ENCODE data around the gene DISP2.

The DISP2 gene

GRCh38 chr15:40355976-40356585, 1.9 kb upstream of the DISP2 start:
- TF ChIP-seq, protein P1, sequence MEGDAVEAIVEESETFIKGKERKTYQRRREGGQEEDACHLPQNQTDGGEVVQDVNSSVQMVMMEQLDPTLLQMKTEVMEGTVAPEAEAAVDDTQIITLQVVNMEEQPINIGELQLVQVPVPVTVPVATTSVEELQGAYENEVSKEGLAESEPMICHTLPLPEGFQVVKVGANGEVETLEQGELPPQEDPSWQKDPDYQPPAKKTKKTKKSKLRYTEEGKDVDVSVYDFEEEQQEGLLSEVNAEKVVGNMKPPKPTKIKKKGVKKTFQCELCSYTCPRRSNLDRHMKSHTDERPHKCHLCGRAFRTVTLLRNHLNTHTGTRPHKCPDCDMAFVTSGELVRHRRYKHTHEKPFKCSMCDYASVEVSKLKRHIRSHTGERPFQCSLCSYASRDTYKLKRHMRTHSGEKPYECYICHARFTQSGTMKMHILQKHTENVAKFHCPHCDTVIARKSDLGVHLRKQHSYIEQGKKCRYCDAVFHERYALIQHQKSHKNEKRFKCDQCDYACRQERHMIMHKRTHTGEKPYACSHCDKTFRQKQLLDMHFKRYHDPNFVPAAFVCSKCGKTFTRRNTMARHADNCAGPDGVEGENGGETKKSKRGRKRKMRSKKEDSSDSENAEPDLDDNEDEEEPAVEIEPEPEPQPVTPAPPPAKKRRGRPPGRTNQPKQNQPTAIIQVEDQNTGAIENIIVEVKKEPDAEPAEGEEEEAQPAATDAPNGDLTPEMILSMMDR (IDR thresholded peaks at IDR 0.05; ENCODE audit: borderline replicate concordance, insufficient read depth, low read depth, low read length), result no peak
- H3K4me3 ChIP-seq (ENCODE audit: low read depth, low read length), result no peak overlapping the region

GRCh38 chr15:40357246-40357645, 773 bp upstream of the DISP2 start:
- H3K4me3 ChIP-seq (ENCODE audit: low read depth, low read length), result no peak overlapping the region

GRCh38 chr15:40358471-40359353, 693 bp downstream of the DISP2 start:
- TF ChIP-seq, protein P1 (IDR thresholded peaks at IDR 0.05; ENCODE audit: borderline replicate concordance, insufficient read depth, low read depth, low read length), result peak; percentile 25; the same call in 1 of the 2 replicates
- H3K4me3 ChIP-seq (ENCODE audit: low read depth, low read length), result peak overlapping the region; percentile 53

More at GRCh38 chr15:40357246-40357645, 773 bp upstream of the DISP2 start:
- TF ChIP-seq, protein P1 (IDR thresholded peaks at IDR 0.05; ENCODE audit: borderline replicate concordance, insufficient read depth, low read depth, low read length), result no peak

GRCh38 chr15:40360015-40360414, 2.0 kb downstream of the DISP2 start:
- TF ChIP-seq, protein P1 (IDR thresholded peaks at IDR 0.05; ENCODE audit: borderline replicate concordance, insufficient read depth, low read depth, low read length), result no peak
- no peak overlapping the region for H3K4me3 ChIP-seq (ENCODE audit: low read depth, low read length)

DNA sequence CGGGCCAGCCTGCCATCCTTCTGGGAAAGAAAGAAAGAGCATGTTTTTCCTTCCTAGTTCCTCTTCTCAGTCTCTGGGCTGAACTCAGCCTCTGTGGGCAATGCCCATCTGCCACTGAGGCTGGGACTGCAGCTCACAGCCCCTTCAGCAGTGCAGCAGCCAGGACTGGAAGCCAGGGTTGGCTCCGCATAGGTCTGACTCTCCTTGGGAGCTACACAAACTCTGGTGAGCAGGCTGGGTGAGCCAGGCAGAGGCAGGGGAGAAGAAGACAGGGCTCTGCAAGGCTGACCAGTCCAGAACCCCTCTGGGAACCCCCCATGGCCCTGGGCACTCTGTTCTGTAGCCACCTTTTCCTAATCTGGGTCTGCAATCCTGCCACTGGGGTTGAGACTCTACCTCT, 3.6 kb downstream of the DISP2 start:
- no peak overlapping the region for H3K4me3 ChIP-seq (ENCODE audit: low read depth, low read length)
- TF ChIP-seq, protein P1 (IDR thresholded peaks at IDR 0.05; ENCODE audit: borderline replicate concordance, insufficient read depth, low read depth, low read length), result no peak

- H3K4me3 ChIP-seq (ENCODE audit: low read depth, low read length), result no peak overlapping the region
- TF ChIP-seq, protein P1 (IDR thresholded peaks at IDR 0.05; ENCODE audit: borderline replicate concordance, insufficient read depth, low read depth, low read length), result no peak
Observed at GRCh38 chr15:40363611-40364010, 5.6 kb downstream of the DISP2 start.
